BE2C (cell line): ENCODE measurements around the gene UBD.

Source experiments
- DNase-seq: peaks from one replicate; pipeline ENCODE4 v3.0.0-alpha.2; 2020
- H3K27me3 ChIP-seq: fragments of 250-450 bp; sonication (Bioruptor Pico); 2 replicates; pipeline ENCODE4 v1.5.1; 2020; ENCODE audit warnings: mild to moderate bottlenecking
- H3K36me3 ChIP-seq: fragments of 250-450 bp; sonication (Bioruptor Pico); 2 replicates; pipeline ENCODE4 v1.5.1; 2020; ENCODE audit warnings: mild to moderate bottlenecking
- H3K4me1 ChIP-seq: fragments of 250-450 bp; sonication (Bioruptor Pico); 2 replicates; pipeline ENCODE4 v1.5.1; 2020
- H3K4me3 ChIP-seq: 2 replicates; pipeline ENCODE4 v1.5.1; 2011; ENCODE audit warnings: low read depth, low read length
- H3K9me3 ChIP-seq: fragments of 250-450 bp; sonication (Bioruptor Pico); 2 replicates; pipeline ENCODE4 v1.5.1; 2020
- TF ChIP-seq, protein P1 (sequence below): IDR thresholded peaks from 2 replicates; pipeline ENCODE4 v1.5.1; 2012; ENCODE audit warnings: mild to moderate bottlenecking, low read depth, low read length

Gene UBD

DNA sequence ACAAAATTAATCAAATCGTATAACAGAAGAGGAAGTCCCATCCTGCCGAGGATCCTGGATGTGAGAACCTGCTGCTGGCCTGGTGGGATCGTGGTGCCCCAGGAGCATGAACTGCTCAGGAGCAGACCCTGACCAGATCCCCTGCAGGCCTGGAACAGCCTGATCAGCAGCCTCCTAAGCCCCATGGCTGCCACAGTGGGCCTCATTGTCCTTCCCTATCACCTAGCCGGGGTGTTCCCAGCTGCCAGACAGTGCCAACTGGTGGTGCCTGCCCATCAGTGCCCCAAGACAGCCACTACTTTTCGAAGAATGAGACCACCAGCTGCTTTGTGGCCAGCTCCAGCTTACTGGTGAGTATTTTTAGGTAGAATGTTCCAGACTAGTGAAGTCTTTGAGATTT is 52.2 kb downstream of the UBD start:
- Histone ChIP-seq H3K4me3 (no peak overlapping the region), H3K27me3 (no peaks in the 10 kb centered on the region), H3K36me3 (no peaks in the 10 kb centered on the region), H3K4me1 (no peaks in the 10 kb centered on the region), H3K9me3 (no peaks in the 10 kb centered on the region)
- DNase-seq, result no peak
- TF ChIP-seq, protein P1, sequence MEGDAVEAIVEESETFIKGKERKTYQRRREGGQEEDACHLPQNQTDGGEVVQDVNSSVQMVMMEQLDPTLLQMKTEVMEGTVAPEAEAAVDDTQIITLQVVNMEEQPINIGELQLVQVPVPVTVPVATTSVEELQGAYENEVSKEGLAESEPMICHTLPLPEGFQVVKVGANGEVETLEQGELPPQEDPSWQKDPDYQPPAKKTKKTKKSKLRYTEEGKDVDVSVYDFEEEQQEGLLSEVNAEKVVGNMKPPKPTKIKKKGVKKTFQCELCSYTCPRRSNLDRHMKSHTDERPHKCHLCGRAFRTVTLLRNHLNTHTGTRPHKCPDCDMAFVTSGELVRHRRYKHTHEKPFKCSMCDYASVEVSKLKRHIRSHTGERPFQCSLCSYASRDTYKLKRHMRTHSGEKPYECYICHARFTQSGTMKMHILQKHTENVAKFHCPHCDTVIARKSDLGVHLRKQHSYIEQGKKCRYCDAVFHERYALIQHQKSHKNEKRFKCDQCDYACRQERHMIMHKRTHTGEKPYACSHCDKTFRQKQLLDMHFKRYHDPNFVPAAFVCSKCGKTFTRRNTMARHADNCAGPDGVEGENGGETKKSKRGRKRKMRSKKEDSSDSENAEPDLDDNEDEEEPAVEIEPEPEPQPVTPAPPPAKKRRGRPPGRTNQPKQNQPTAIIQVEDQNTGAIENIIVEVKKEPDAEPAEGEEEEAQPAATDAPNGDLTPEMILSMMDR, result no peak

DNA sequence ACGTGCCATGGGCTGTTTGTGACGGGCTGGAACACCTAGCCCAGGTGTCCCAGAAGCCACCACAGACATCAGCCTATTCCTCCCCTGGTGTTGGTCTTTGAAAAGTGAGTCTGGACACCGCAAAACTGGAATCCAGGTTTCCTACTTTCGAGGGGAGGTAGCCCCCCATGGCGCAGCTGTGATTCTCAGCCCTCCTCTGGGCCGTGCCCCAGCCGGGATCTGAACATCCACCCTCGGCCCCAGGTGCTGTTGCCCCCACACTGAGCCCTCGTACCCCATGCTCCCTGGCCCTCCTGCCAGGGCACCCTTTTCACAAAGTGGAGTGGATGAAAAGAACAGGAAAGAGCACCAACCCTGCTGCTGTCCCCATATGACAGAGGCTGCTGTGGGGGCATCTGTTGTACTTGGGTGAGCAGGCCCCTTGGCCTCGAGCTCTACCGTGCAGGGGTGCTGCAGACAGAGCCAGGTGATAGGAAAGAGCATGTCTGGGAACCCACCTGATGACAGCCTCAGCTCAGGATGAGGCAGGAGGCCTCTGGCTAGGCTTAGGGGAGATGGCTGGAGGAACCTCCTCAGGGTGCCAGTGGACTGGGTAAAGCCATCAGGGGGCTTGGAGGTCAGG is 53.0 kb downstream of the UBD start:
- H3K36me3 ChIP-seq, result no peaks in the 10 kb centered on the region
- no peak overlapping the region for H3K4me3 ChIP-seq
- H3K4me1 ChIP-seq, result no peaks in the 10 kb centered on the region
- no peaks in the 10 kb centered on the region for H3K9me3 ChIP-seq
- H3K27me3 ChIP-seq, result no peaks in the 10 kb centered on the region
- DNase-seq, result no peak
- TF ChIP-seq, protein P1, result no peak

DNA sequence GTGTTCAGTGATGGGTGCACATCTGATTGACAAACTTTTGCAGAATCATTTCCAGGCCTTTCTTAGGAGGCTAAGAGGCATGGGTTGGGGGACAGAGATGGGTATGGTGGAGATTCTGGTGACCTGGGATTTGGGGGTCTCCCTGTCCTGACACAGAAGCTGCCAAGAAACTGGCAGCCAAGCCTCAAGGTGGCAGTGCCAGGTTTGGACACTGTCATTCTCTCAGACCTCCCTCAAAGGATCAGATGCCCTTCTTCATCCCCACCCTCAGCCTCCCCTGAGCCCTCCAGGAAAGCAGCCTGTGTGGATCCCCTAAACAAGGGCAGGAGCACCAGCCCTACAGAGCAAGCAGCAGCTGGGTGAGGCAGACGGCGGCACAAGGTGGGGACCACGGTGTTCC is 53.7 kb downstream of the UBD start:
- Histone ChIP-seq H3K36me3 (no peaks in the 10 kb centered on the region), H3K4me1 (no peaks in the 10 kb centered on the region), H3K27me3 (no peaks in the 10 kb centered on the region), H3K4me3 (no peak overlapping the region), H3K9me3 (no peaks in the 10 kb centered on the region)
- TF ChIP-seq, protein P1, result no peak
- DNase-seq, result no peak
